ENCODE data around the gene LMO7. TPM values are rescaled to one million over a fixed set of nuclear protein-coding genes. Genes with fewer than 3 reads are reported as not detected.

LMO7 gene
- total RNA-seq, 1 experiment from 2014 or later = 20.4 TPM

GRCh38 chr13:75841905-75842304 lies 205.8 kb downstream of the LMO7 start:
- Histone ChIP-seq H4K8ac (replicated peaks; ENCODE audit: insufficient read length, low read depth, low read length) (no peak overlapping the region), H2AFZ (ENCODE audit: low read length) (no peak overlapping the region), H3K9me3 (ENCODE audit: control insufficient read depth, low read depth, low read length) (no peaks in the 10 kb centered on the region), H2BK120ac (ENCODE audit: low read depth, low read length, poor library complexity, severe bottlenecking) (no peak overlapping the region), H3K27me3 (ENCODE audit: insufficient read depth, low read length) (no peaks in the 10 kb centered on the region), H3K18ac (ENCODE audit: insufficient read length, low read depth, low read length) (no peak overlapping the region), H3K9ac (ENCODE audit: extremely low read depth, insufficient read length, low read length) (no peak overlapping the region), H4K5ac (ENCODE audit: insufficient read length, low read depth, low read length) (no peak overlapping the region), H2BK20ac (ENCODE audit: low read depth, low read length, poor library complexity, severe bottlenecking) (no peak overlapping the region), H4K91ac (ENCODE audit: insufficient read length, low read depth, low read length) (no peak overlapping the region), H3K23me2 (ENCODE audit: insufficient read length, low read depth, low read length, poor library complexity, severe bottlenecking) (no peaks in the 10 kb centered on the region), H3T11ph (ENCODE audit: low read length) (no peak overlapping the region), H3K79me1 (ENCODE audit: insufficient read depth, low read depth, low read length, poor library complexity, severe bottlenecking) (no peaks in the 10 kb centered on the region), H3K14ac (ENCODE audit: insufficient read depth, low read length) (no peak overlapping the region), H2BK5ac (ENCODE audit: insufficient read length, low read length) (no peak overlapping the region), H3K23ac (ENCODE audit: insufficient read length, low read depth, low read length) (no peak overlapping the region), H3K4ac (ENCODE audit: low read depth, low read length) (no peak overlapping the region), H3K4me1 (ENCODE audit: insufficient read depth, low read length) (no peaks in the 10 kb centered on the region), H2AK5ac (ENCODE audit: insufficient read length, low read length) (no peak overlapping the region), H3K27ac (ENCODE audit: insufficient read length, low read depth, low read length) (no peak overlapping the region), H2BK12ac (ENCODE audit: insufficient read length, low read depth, low read length) (no peak overlapping the region), H3K4me2 (ENCODE audit: insufficient read depth, insufficient read length, low read length) (no peak overlapping the region), H3K56ac (ENCODE audit: insufficient read length, low read depth, low read length) (no peak overlapping the region), H2BK15ac (ENCODE audit: low read depth, low read length) (no peak overlapping the region), H4K20me1 (ENCODE audit: control insufficient read depth, insufficient read depth, insufficient read length) (no peaks in the 10 kb centered on the region), H3K79me2 (ENCODE audit: insufficient read depth, low read length) (no peaks in the 10 kb centered on the region)
- H3K4me3 Mint-ChIP-seq = no peak overlapping the region
- H3K27me3 Mint-ChIP-seq (ENCODE audit: low read depth) = no peaks in the 10 kb centered on the region
- DNase-seq = no peak
- peaks cover 13 to 29% (median 18%) of the 10 kb centered on the region in 3 experiments for H3K36me3 Mint-ChIP-seq (ENCODE audit: insufficient read depth in 1 of 3, low read depth in 3 of 3)
- TF ChIP-seq CTCF (conservative IDR thresholded peaks at IDR 0.05) = no peak
- no peaks in the 10 kb centered on the region for H3K4me1 Mint-ChIP-seq
- no CpG with 5 or more reads among the region's 5 CpGs for WGBS (ENCODE audit: extremely low coverage, insufficient read length, low lambda C conversion rate)
- H3K27ac Mint-ChIP-seq = no peak overlapping the region
- peaks cover 4 to 5% of the 10 kb centered on the region in 2 experiments; a peak in 4 of 5 replicates for H3K9me3 Mint-ChIP-seq
